Fibroblast of pulmonary artery (primary cell): ENCODE results near the gene CDHR3.
"Not testable (repeated sequence)": the region's sequence is repeated elsewhere in the genome, so short reads cannot be mapped to it uniquely, and the experiment has no call there.

Experiments
- DNase-seq: peaks from one replicate; pipeline ENCODE4 v3.0.0-alpha.2; 2010; ENCODE audit warnings: low read depth
- H3K4me3 ChIP-seq: replicated peaks from 2 replicates; pipeline ENCODE4 v1.5.1; 2011; ENCODE audit warnings: low read depth, mild to moderate bottlenecking, control low read depth, low read length, moderate library complexity
- CTCF ChIP-seq: IDR thresholded peaks from 2 replicates; pipeline ENCODE4 v1.5.1; 2011; ENCODE audit warnings: mild to moderate bottlenecking, control low read depth, low read length, inconsistent platforms; ENCODE audit errors: missing control alignments

The CDHR3 gene

GRCh38 chr7:105978035-105978434 lies 15.0 kb downstream of the CDHR3 start:
- TF ChIP-seq CTCF, result no peak
- no peak overlapping the region for H3K4me3 ChIP-seq
- no peak for DNase-seq

GRCh38 chr7:105978974-105979373 lies 15.9 kb downstream of the CDHR3 start:
- H3K4me3 ChIP-seq, result no peak overlapping the region
- no peak for DNase-seq
- no peak for TF ChIP-seq CTCF

- no peak for DNase-seq
- TF ChIP-seq CTCF, result no peak
- H3K4me3 ChIP-seq, result no peak overlapping the region
Measured at GRCh38 chr7:105979405-105979804, 16.3 kb downstream of the CDHR3 start.

- DNase-seq, result no peak
- no peak for TF ChIP-seq CTCF
- no peak overlapping the region for H3K4me3 ChIP-seq
Measured at GRCh38 chr7:105980645-105981396, 17.8 kb downstream of the CDHR3 start.

GRCh38 chr7:105982388-105982787 lies 19.3 kb downstream of the CDHR3 start:
- no peak for DNase-seq
- no peak overlapping the region for H3K4me3 ChIP-seq
- no peak for TF ChIP-seq CTCF

- H3K4me3 ChIP-seq, DNase-seq: not testable (repeated sequence)
Measured at GRCh38 chr7:105984808-105985207, 21.7 kb downstream of the CDHR3 start.

GRCh38 chr7:105985229-105985628 lies 22.2 kb downstream of the CDHR3 start:
- DNase-seq, result no peak
- no peak for TF ChIP-seq CTCF
- no peak overlapping the region for H3K4me3 ChIP-seq
